Measurements from ENCODE around the gene C1QTNF7. TPM values are rescaled to one million over a fixed set of nuclear protein-coding genes. Genes with fewer than 3 reads are reported as not detected.

Gene C1QTNF7
- total RNA-seq, 1 donor from 2014 or later: not detected

- peaks cover 58% of the 10 kb centered on the region for H3K4me1 Mint-ChIP-seq
- no peaks in the 10 kb centered on the region for H3K9me3 Mint-ChIP-seq
- intact Hi-C loops (cut with micrococcal nuclease): loop anchor here (2.0 to 10.0 kb wide), 3 partner anchors 16 to 808 kb away; partner anchors contain the start of genes CPEB2 and TAPT1
- no peak for DNase-seq
- POLR2A ChIA-PET: no interaction called here
- TF ChIP-seq, protein P1, sequence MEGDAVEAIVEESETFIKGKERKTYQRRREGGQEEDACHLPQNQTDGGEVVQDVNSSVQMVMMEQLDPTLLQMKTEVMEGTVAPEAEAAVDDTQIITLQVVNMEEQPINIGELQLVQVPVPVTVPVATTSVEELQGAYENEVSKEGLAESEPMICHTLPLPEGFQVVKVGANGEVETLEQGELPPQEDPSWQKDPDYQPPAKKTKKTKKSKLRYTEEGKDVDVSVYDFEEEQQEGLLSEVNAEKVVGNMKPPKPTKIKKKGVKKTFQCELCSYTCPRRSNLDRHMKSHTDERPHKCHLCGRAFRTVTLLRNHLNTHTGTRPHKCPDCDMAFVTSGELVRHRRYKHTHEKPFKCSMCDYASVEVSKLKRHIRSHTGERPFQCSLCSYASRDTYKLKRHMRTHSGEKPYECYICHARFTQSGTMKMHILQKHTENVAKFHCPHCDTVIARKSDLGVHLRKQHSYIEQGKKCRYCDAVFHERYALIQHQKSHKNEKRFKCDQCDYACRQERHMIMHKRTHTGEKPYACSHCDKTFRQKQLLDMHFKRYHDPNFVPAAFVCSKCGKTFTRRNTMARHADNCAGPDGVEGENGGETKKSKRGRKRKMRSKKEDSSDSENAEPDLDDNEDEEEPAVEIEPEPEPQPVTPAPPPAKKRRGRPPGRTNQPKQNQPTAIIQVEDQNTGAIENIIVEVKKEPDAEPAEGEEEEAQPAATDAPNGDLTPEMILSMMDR (IDR thresholded peaks at IDR 0.05): no peak
- CTCF ChIA-PET: interaction anchor here (1.2 kb wide), 1 partner anchor 41 kb away, joined by 8 read pairs; no protein-coding TSS in a partner anchor
- H3K27ac Mint-ChIP-seq: peak overlapping the region; percentile 8
- ATAC-seq (ENCODE audit: low read depth): no peak
- no peaks in the 10 kb centered on the region for H3K27me3 Mint-ChIP-seq
- no peak overlapping the region for H3K4me3 Mint-ChIP-seq
- H3K36me3 Mint-ChIP-seq (ENCODE audit: low read depth): no peaks in the 10 kb centered on the region
Measured at GRCh38 chr4:15417233-15417660, 10.6 kb upstream of the C1QTNF7 start.

DNA sequence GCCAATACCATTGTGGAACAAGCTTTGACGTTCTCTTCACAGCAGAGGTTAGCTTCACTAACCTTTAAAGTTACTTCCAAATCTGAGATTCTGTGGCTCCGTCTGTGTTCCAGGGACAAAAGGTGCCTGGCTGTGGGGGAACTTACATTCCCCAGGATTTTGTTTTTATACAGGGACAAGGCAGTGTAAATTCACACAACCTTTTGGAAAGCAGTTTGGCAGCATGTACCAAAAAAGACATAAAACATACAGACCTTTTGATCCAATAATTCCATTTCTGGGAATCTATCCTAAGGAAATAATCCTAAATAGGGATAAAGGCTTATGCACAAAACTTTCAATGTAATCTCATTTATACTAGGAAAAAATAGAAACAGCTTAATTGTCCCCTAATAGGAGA lies 8.9 kb upstream of the C1QTNF7 start:
- ATAC-seq (ENCODE audit: low read depth) (no peak), DNase-seq (no peak)
- no peaks in the 10 kb centered on the region for H3K36me3 Mint-ChIP-seq (ENCODE audit: low read depth)
- H3K4me3 Mint-ChIP-seq: no peak overlapping the region
- no peak overlapping the region for H3K27ac Mint-ChIP-seq
- CTCF ChIA-PET: no interaction called here
- H3K4me1 Mint-ChIP-seq: peaks cover 41% of the 10 kb centered on the region
- POLR2A ChIA-PET: no interaction called here
- intact Hi-C loops (cut with micrococcal nuclease): loop anchor here (5.0 to 10.0 kb wide), 2 partner anchors 417 to 806 kb away; partner anchors contain the start of genes CPEB2 and TAPT1
- TF ChIP-seq, protein P1 (IDR thresholded peaks at IDR 0.05): no peak
- H3K9me3 Mint-ChIP-seq: no peaks in the 10 kb centered on the region
- H3K27me3 Mint-ChIP-seq: no peaks in the 10 kb centered on the region

- ChIA-PET POLR2A (no interaction called here), CTCF (no interaction called here)
- no peaks in the 10 kb centered on the region for H3K36me3 Mint-ChIP-seq (ENCODE audit: low read depth)
Measured at GRCh38 chr4:15420642-15421041, 7.2 kb upstream of the C1QTNF7 start.

DNA sequence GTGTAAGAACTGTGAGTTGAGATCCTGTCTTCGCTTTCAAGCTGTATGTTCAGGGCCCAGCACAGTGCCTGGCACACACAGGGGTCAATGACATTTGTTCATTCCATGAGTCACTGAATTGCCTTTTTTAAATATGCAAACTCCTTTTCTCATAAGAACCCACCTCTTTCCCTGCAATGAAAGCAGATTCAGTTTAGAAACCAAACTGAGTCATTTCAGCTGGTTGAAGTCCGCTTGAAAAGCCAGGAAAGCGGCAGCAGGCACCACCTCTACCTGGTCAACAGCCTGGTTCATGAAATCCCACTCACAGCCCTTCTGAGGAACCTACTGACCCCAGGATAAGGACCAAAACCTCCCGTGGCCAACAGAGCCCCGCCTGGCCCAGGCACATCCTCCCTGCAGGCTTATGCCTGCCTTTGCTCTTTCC lies 4.5 kb upstream of the C1QTNF7 start:
- H3K4me1 Mint-ChIP-seq: peaks cover 2% of the 10 kb centered on the region
- H3K27me3 Mint-ChIP-seq: no peaks in the 10 kb centered on the region
- intact Hi-C loops (cut with micrococcal nuclease): no loop called here
- ChIA-PET CTCF (no interaction called here), POLR2A (no interaction called here)
- DNase-seq: no peak
- H3K27ac Mint-ChIP-seq: no peak overlapping the region
- ATAC-seq (ENCODE audit: low read depth): no peak
- H3K9me3 Mint-ChIP-seq: no peaks in the 10 kb centered on the region
- H3K4me3 Mint-ChIP-seq: no peak overlapping the region
- TF ChIP-seq, protein P1 (IDR thresholded peaks at IDR 0.05): no peak
- no peaks in the 10 kb centered on the region for H3K36me3 Mint-ChIP-seq (ENCODE audit: low read depth)

More at GRCh38 chr4:15420642-15421041, 7.2 kb upstream of the C1QTNF7 start:
- H3K27me3 Mint-ChIP-seq: no peaks in the 10 kb centered on the region
- no peak overlapping the region for H3K27ac Mint-ChIP-seq
- H3K4me1 Mint-ChIP-seq: peaks cover 27% of the 10 kb centered on the region
- ATAC-seq (ENCODE audit: low read depth) (no peak), DNase-seq (no peak)
- no peaks in the 10 kb centered on the region for H3K9me3 Mint-ChIP-seq
- TF ChIP-seq, protein P1 (IDR thresholded peaks at IDR 0.05): no peak
- intact Hi-C loops (cut with micrococcal nuclease): no loop called here
- no peak overlapping the region for H3K4me3 Mint-ChIP-seq

GRCh38 chr4:15425520-15425919 lies 2.3 kb upstream of the C1QTNF7 start:
- ChIA-PET POLR2A (no interaction called here), CTCF (no interaction called here)
- Mint-ChIP-seq H3K4me3 (no peak overlapping the region), H3K27me3 (no peaks in the 10 kb centered on the region), H3K9me3 (no peaks in the 10 kb centered on the region), H3K36me3 (ENCODE audit: low read depth) (no peaks in the 10 kb centered on the region), H3K27ac (no peak overlapping the region), H3K4me1 (no peaks in the 10 kb centered on the region)
- ATAC-seq (ENCODE audit: low read depth) (no peak), DNase-seq (no peak)
- intact Hi-C loops (cut with micrococcal nuclease): no loop called here
- TF ChIP-seq, protein P1 (IDR thresholded peaks at IDR 0.05): no peak
